Ramos (cell line): ENCODE results near the gene AKIP1.

ENCODE experiments used
- in situ Hi-C: fragments of 300-500 bp; cut with MboI; formaldehyde crosslinking; loops from one replicate; pipeline ENCODE4 v1.14.3; 2022; ENCODE audit warnings: low sequenced_read_pairs; ENCODE audit not compliant: unreplicated experiment

The AKIP1 gene

GRCh38 chr11:8956860-8957259 lies 45.9 kb downstream of the AKIP1 start:
- in situ Hi-C loops: no loop called here

- in situ Hi-C loops: loop anchor here (10.0 kb wide), 1 partner anchor 275 kb away; the partner anchor contains the start of genes RPL27A and TRIM66
These were observed 48.7 kb downstream of the AKIP1 start for GRCh38 chr11:8959546-8960166.

- in situ Hi-C loops: loop anchor here (10.0 kb wide), 1 partner anchor 277 kb away; the partner anchor contains the start of genes RPL27A and TRIM66
These were observed 50.4 kb downstream of the AKIP1 start for GRCh38 chr11:8961401-8961800.

- in situ Hi-C loops: loop anchor here (10.0 kb wide), 1 partner anchor 278 kb away; the partner anchor contains the start of genes RPL27A and TRIM66
These were observed 51.9 kb downstream of the AKIP1 start for GRCh38 chr11:8962841-8963240.

GRCh38 chr11:8963569-8964323 lies 52.8 kb downstream of the AKIP1 start:
- in situ Hi-C loops: loop anchor here (10.0 kb wide), 1 partner anchor 279 kb away; the partner anchor contains the start of genes RPL27A and TRIM66

GRCh38 chr11:8964324-8965320 lies 53.6 kb downstream of the AKIP1 start, which contains the start of gene TMEM9B:
TSS of gene TMEM9B (minus strand) at chr11:8964442. CDS start at chr11:8964313, 129 bp downstream.
- in situ Hi-C loops: loop anchor here (10.0 kb wide), 1 partner anchor 280 kb away; the partner anchor contains the start of genes RPL27A and TRIM66

- in situ Hi-C loops: loop anchor here (10.0 kb wide), 1 partner anchor 282 kb away; the partner anchor contains the start of genes RPL27A and TRIM66
These were observed 56.2 kb downstream of the AKIP1 start for GRCh38 chr11:8967184-8967583.
